Measurements from ENCODE around the gene ZNF326.

ZNF326 gene

GRCh38 chr1:89994805-89995597, at the start of gene ZNF326:
TSS of gene ZNF326 (plus strand) at chr1:89995110. CDS start at chr1:89995258, 148 bp downstream.
- peak; percentile 96 for DNase-seq

GRCh38 chr1:89945852-89946476, 48.9 kb upstream of the ZNF326 start:
- no peak for DNase-seq

GRCh38 chr1:89946532-89946931, 48.4 kb upstream of the ZNF326 start:
- no peak for DNase-seq

GRCh38 chr1:89948722-89949345, 46.1 kb upstream of the ZNF326 start:
- DNase-seq, result no peak

GRCh38 chr1:89949991-89950624, 44.8 kb upstream of the ZNF326 start:
- no peak for DNase-seq

- no peak for DNase-seq
Measured at GRCh38 chr1:89950703-89951102, 44.2 kb upstream of the ZNF326 start.

- DNase-seq, result peak; percentile 43
Measured at GRCh38 chr1:89951766-89952604, 42.9 kb upstream of the ZNF326 start.

GRCh38 chr1:89952605-89953130, 42.2 kb upstream of the ZNF326 start:
- no peak for DNase-seq

GRCh38 chr1:89953131-89953626, 41.7 kb upstream of the ZNF326 start:
- DNase-seq, result peak; percentile 69

- no peak for DNase-seq
Measured at GRCh38 chr1:89953929-89954328, 41.0 kb upstream of the ZNF326 start.

- no peak for DNase-seq
Measured at GRCh38 chr1:89954401-89954800, 40.5 kb upstream of the ZNF326 start.

GRCh38 chr1:89955311-89956205, 39.4 kb upstream of the ZNF326 start:
- no peak for DNase-seq

- DNase-seq, result peak; percentile 40
Measured at GRCh38 chr1:89957107-89957506, 37.8 kb upstream of the ZNF326 start.

GRCh38 chr1:89958851-89959654, 35.9 kb upstream of the ZNF326 start:
- no peak for DNase-seq

GRCh38 chr1:89959719-89960118, 35.2 kb upstream of the ZNF326 start:
- DNase-seq, result no peak

GRCh38 chr1:89962024-89962741, 32.7 kb upstream of the ZNF326 start:
- peak; percentile 59 for DNase-seq

GRCh38 chr1:89962742-89963075, 32.2 kb upstream of the ZNF326 start:
- DNase-seq, result no peak

GRCh38 chr1:89965193-89965768, 29.6 kb upstream of the ZNF326 start:
- DNase-seq, result no peak

- DNase-seq, result peak; percentile 41
Measured at GRCh38 chr1:89966656-89967055, 28.3 kb upstream of the ZNF326 start.
